Skeletal muscle satellite cell (primary cell): ENCODE results near the gene RAI14.
"Not testable (repeated sequence)": the region's sequence is repeated elsewhere in the genome, so short reads cannot be mapped to it uniquely, and the experiment has no call there.

Experiments used
- H3K27me3 ChIP-seq: 2 replicates; pipeline ENCODE4 v1.7.0; 2013; ENCODE audit warnings: low read length; ENCODE audit not compliant: control insufficient read depth, insufficient read depth
- H3K36me3 ChIP-seq: 2 replicates; pipeline ENCODE4 v1.7.0; 2013; ENCODE audit warnings: mild to moderate bottlenecking, control low read depth, low read length; ENCODE audit not compliant: insufficient read depth
- H3K4me1 ChIP-seq: 2 replicates; pipeline ENCODE4 v1.7.0; 2013; ENCODE audit warnings: low read length; ENCODE audit not compliant: control insufficient read depth, insufficient read depth
- H3K4me2 ChIP-seq: 2 replicates; pipeline ENCODE4 v1.7.0; 2013; ENCODE audit warnings: mild to moderate bottlenecking, low read length
- H3K4me3 ChIP-seq: 2 replicates; pipeline ENCODE4 v1.7.0; 2013; ENCODE audit warnings: low read length
- H3K9ac ChIP-seq: 2 replicates; pipeline ENCODE4 v1.7.0; 2013; ENCODE audit warnings: mild to moderate bottlenecking, low read depth, low read length, moderate library complexity
- H3K9me3 ChIP-seq: replicated peaks from 2 replicates; pipeline ENCODE4 v1.7.0; 2013; ENCODE audit warnings: mild to moderate bottlenecking, control low read depth, low read length

RAI14 gene

GRCh38 chr5:34724741-34725140 is 68.6 kb downstream of the RAI14 start:
- Histone ChIP-seq H3K4me1 (peaks cover 3% of the 10 kb centered on the region), H3K36me3 (peaks cover 19% of the 10 kb centered on the region), H3K27me3 (no peaks in the 10 kb centered on the region), H3K4me2 (no peak overlapping the region), H3K4me3 (no peak overlapping the region), H3K9ac (no peak overlapping the region), H3K9me3 (no peaks in the 10 kb centered on the region)

- not testable (repeated sequence) for H3K4me3 ChIP-seq, H3K9me3 ChIP-seq, H3K9ac ChIP-seq, H3K4me2 ChIP-seq, H3K27me3 ChIP-seq, H3K4me1 ChIP-seq
- H3K36me3 ChIP-seq, result peaks cover 19% of the 10 kb centered on the region
These were observed 71.1 kb downstream of the RAI14 start for GRCh38 chr5:34727166-34727749.

GRCh38 chr5:34728236-34728635 is 72.1 kb downstream of the RAI14 start:
- no peaks in the 10 kb centered on the region for H3K9me3 ChIP-seq
- no peak overlapping the region for H3K4me2 ChIP-seq
- no peak overlapping the region for H3K9ac ChIP-seq
- H3K4me1 ChIP-seq, result no peaks in the 10 kb centered on the region
- H3K36me3 ChIP-seq, result peaks cover 25% of the 10 kb centered on the region
- no peak overlapping the region for H3K4me3 ChIP-seq
- no peaks in the 10 kb centered on the region for H3K27me3 ChIP-seq

- Histone ChIP-seq H3K9me3 (no peaks in the 10 kb centered on the region), H3K9ac (no peak overlapping the region), H3K27me3 (no peaks in the 10 kb centered on the region), H3K36me3 (peaks cover 41% of the 10 kb centered on the region), H3K4me1 (peaks cover 11% of the 10 kb centered on the region), H3K4me3 (no peak overlapping the region), H3K4me2 (no peak overlapping the region)
These were observed 75.5 kb downstream of the RAI14 start for GRCh38 chr5:34731435-34732232.

- H3K27me3 ChIP-seq, result no peaks in the 10 kb centered on the region
These were observed 78.2 kb downstream of the RAI14 start for GRCh38 chr5:34734326-34734725.

GRCh38 chr5:34735491-34736426 is 79.6 kb downstream of the RAI14 start:
- Histone ChIP-seq H3K4me2 (no peak overlapping the region), H3K4me1 (peaks cover 16% of the 10 kb centered on the region), H3K4me3 (no peak overlapping the region), H3K9me3 (no peaks in the 10 kb centered on the region), H3K9ac (no peak overlapping the region), H3K36me3 (peaks cover 44% of the 10 kb centered on the region), H3K27me3 (no peaks in the 10 kb centered on the region)

More at GRCh38 chr5:34734326-34734725, 78.2 kb downstream of the RAI14 start:
- Histone ChIP-seq H3K9ac (no peak overlapping the region), H3K4me3 (no peak overlapping the region), H3K9me3 (no peaks in the 10 kb centered on the region), H3K4me1 (peaks cover 11% of the 10 kb centered on the region), H3K4me2 (no peak overlapping the region), H3K36me3 (peaks cover 38% of the 10 kb centered on the region)

- no peak overlapping the region for H3K9ac ChIP-seq
- H3K4me3 ChIP-seq, result no peak overlapping the region
- H3K9me3 ChIP-seq, result no peaks in the 10 kb centered on the region
- no peak overlapping the region for H3K4me2 ChIP-seq
- H3K27me3 ChIP-seq, result no peaks in the 10 kb centered on the region
- peaks cover 21% of the 10 kb centered on the region for H3K4me1 ChIP-seq
- peaks cover 44% of the 10 kb centered on the region for H3K36me3 ChIP-seq
These were observed 80.5 kb downstream of the RAI14 start for GRCh38 chr5:34736445-34737115.

GRCh38 chr5:34737731-34738130 is 81.6 kb downstream of the RAI14 start:
- no peaks in the 10 kb centered on the region for H3K27me3 ChIP-seq
- no peaks in the 10 kb centered on the region for H3K9me3 ChIP-seq
- no peak overlapping the region for H3K4me3 ChIP-seq
- no peak overlapping the region for H3K9ac ChIP-seq
- H3K4me1 ChIP-seq, result peaks cover 33% of the 10 kb centered on the region
- H3K36me3 ChIP-seq, result peaks cover 44% of the 10 kb centered on the region
- H3K4me2 ChIP-seq, result no peak overlapping the region

- Histone ChIP-seq H3K4me1 (peaks cover 39% of the 10 kb centered on the region), H3K9me3 (no peaks in the 10 kb centered on the region), H3K4me2 (no peak overlapping the region), H3K4me3 (no peak overlapping the region), H3K9ac (no peak overlapping the region), H3K36me3 (peaks cover 37% of the 10 kb centered on the region), H3K27me3 (no peaks in the 10 kb centered on the region)
These were observed 82.3 kb downstream of the RAI14 start for GRCh38 chr5:34738381-34738780.

GRCh38 chr5:34740389-34740806 is 84.3 kb downstream of the RAI14 start:
- Histone ChIP-seq H3K4me2 (no peak overlapping the region), H3K4me1 (peaks cover 53% of the 10 kb centered on the region)

GRCh38 chr5:34742061-34742460 is 85.9 kb downstream of the RAI14 start:
- no peak overlapping the region for H3K9ac ChIP-seq
- H3K9me3 ChIP-seq, result no peaks in the 10 kb centered on the region
- H3K4me2 ChIP-seq, result no peak overlapping the region
- H3K27me3 ChIP-seq, result no peaks in the 10 kb centered on the region
- H3K4me1 ChIP-seq, result peaks cover 46% of the 10 kb centered on the region
- H3K36me3 ChIP-seq, result peaks cover 16% of the 10 kb centered on the region
- H3K4me3 ChIP-seq, result no peak overlapping the region

More at GRCh38 chr5:34740389-34740806, 84.3 kb downstream of the RAI14 start:
- Histone ChIP-seq H3K4me3 (no peak overlapping the region), H3K27me3 (no peaks in the 10 kb centered on the region), H3K36me3 (peaks cover 26% of the 10 kb centered on the region), H3K9me3 (no peaks in the 10 kb centered on the region), H3K9ac (no peak overlapping the region)
